UCSD-AML1 (cell line): ENCODE data around the gene MCC.

Experiments used
- DNase-seq: peaks from one replicate; lab custom pipeline; 2025; ENCODE audit not compliant: unreplicated experiment; lab: John Stamatoyannopoulos, UW

The MCC gene

GRCh38 chr5:113205323-113205722, 282.9 kb downstream of the MCC start:
- no peak for DNase-seq

- no peak for DNase-seq
These were observed 283.6 kb downstream of the MCC start for GRCh38 chr5:113204525-113205161.

- DNase-seq: no peak
These were observed 284.3 kb downstream of the MCC start for GRCh38 chr5:113203916-113204315.

DNA sequence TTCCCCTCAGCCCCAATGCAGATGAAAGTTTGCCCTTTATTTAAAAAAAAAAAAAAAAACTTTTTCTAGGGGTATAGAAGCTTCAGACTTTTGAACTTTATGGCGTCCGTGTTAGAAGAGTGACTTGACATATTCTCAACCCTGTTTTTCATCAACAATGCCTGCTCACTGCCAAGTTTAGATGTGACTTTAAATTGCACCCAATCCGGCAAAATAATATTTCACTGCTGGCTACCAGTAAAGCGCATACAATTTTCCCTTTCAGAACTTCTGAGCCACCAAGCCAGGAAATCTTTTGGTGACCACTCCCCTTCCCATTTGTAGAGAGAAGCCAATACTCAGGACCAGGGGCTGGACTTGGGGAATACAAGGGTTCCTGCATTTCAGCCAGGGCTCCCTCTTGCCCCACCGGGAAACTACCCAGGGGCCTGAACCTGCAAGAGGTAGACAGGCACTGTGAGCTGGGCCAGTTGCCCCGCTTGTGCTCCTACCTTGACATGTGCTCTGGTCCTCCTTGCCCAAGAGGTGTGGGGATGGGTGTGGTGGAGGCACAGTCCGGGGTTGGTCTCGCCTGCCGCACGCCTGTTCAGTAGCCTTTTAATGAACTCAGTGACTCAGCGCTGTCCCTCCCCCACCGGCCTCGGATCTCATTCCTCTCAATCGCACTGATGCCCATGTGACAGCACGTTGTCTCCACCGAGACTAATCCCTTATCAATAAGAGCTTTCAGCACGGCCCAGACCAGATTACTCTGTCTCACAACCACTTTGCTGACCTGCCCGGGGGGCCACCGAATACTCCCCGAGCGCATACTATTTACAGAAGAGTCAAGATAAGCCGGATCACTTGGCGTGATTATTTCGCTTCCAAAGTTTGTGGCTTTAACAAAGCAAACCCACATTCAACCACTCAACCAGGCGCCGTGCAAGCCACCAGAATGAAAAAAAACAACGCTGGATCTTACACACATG, 285.2 kb downstream of the MCC start:
- no peak for DNase-seq

DNA sequence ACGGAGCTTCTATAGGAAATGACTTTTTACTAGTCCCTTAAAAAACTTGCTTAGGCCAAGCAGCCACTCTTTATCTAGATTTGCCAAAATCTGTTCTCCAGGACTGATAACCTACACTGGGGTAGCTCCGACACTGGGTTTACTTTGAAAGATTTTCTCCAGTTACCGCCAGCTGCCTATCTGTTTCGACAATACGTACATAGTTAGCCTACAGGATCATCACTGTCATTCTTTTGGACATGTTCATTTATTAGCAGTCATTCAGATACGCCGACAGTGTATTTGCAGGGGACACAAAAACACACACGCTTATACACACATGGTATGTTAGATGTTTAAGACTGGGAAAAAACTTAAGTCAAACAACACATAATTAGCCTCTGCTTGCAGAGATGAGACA, 286.0 kb downstream of the MCC start:
- no peak for DNase-seq

DNA sequence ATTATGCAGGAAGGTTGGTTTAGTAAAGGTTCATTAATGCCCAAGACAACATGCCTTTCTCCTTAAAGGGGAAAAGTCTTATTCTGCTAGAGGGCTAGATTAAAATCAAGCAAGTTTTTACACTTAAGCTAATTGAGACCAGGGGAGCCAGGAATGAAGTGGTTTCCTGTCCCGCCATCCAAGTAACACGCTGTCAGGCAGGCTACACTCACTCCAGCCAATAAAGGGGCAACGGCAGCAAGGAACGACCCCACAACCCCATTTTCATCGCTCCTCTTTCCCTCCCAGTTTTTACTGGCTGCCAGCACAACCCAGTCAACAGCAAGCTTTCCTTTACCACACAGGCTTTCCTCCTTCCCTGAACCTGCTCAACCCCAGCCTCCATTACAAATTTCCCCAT, 286.5 kb downstream of the MCC start:
- DNase-seq: no peak

GRCh38 chr5:113199122-113199905, 288.9 kb downstream of the MCC start:
- no peak for DNase-seq

DNA sequence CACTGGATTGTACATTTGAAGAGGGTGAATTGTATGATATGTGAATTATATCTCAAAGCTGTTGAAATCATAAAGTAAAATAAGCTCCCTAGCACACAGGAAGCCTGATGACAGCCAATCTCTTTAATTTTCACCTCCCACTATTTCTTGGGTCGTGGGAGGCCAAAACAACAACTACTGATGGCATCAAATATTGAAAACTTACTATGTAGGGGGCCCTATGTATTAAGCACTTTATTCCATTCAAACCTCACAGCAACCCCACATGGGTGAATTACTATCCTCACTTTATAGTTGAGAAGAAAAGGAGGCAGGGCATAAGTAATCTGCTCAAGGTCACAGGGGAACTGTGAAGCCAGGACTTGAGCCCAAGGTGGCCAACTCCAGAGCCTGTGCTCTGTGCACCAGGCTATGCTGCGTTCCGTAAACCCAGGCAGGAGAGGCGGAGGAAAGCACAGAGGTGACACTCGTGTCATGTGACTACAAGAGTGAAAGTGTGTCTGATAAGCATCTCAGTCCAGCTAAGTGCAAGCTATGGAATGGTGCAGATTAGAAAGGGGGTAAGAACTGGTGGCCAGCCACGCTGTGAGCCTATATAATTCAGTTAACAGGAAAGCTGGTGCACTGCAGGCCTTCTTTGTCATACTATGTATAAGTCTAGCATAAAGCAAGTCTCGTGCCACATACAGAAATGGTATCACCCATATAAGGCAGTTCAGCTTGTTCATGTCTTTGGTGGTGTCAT, 290.6 kb downstream of the MCC start:
- no peak for DNase-seq

DNA sequence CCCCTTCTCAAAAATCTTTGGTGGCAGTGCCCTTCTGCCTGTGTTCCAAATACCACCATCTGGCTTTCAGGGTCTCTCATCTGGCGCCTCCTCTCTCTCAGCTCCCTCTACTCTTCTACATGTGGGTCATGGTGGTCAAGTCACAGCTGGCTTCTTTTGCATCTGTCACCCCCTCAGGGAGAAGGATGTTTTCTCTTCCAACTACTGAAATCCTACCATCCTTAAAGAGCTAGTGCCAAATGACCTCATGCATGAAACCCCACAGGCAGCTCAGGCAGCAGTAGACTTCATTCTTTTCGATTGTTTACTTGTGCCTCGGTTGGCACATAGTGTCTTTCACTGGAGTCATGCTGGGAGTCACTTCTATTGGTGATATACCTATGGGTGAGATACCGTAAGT, 292.5 kb downstream of the MCC start:
- DNase-seq: no peak

GRCh38 chr5:113195251-113195650, 293.0 kb downstream of the MCC start:
- no peak for DNase-seq

DNA sequence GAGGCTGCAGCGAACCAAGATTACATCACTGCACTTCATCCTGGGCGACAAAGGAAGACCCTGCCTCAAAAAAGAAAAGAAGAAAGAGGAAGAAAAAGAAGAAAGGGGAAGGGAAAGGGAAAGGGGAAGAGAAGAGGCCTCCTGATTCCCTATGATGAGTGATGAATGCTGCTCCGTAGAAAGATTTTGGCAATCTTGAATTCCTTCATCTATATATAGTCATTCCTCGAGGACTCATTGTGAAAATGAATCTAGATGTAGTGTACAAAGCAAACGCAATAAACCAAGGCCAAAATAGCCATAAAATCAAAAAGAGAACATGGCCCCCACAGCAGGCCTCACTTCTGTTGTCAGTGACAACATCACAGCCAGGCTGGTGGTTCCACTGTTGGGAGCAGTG, 293.7 kb downstream of the MCC start:
- DNase-seq: no peak

- DNase-seq: no peak
These were observed 294.1 kb downstream of the MCC start for GRCh38 chr5:113194125-113194524.

GRCh38 chr5:113193311-113193978, 294.8 kb downstream of the MCC start:
- no peak for DNase-seq

GRCh38 chr5:113192541-113192940, 295.7 kb downstream of the MCC start:
- DNase-seq: no peak

DNA sequence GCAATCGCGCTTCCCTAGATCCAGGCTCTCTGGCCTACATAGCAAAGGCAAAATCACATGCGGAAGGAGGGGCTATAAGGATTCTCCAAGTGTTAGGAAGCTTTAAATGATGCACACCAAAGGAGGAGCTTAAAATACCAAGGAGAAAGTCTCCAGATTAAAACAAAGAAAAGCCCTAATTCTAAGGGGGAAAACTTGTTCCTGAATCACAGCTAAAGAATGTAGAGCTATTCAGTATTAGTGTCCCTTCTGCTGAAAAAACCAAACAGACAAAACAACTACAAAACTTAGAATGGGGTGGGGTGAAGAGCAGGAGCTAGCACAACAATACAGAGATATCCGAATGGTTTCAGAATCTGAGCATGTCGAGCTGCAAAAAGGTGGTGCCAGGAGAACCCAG, 297.9 kb downstream of the MCC start:
- no peak for DNase-seq

DNA sequence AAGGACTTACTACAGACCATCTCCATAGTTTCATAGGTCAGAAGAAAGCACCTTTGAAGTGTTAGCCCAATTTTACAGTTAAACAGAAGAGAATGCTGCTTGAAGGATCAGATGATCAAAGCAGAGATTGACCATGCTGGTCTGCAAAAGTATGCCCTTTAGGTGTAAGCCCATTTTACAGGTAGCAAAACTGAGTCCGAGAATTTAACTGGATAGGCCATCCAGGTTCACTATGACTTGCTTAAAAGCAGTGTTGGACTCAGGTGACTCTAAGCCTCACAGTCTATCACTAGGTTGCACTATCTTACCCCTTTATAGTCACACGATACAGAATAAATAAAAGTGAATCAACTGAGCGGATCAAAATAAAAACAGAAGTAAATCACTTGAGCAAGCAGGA, 299.0 kb downstream of the MCC start:
- DNase-seq: no peak

- DNase-seq: no peak
These were observed 299.8 kb downstream of the MCC start for GRCh38 chr5:113188436-113188835.

GRCh38 chr5:113187906-113188305, 300.3 kb downstream of the MCC start:
- DNase-seq: no peak

GRCh38 chr5:113186061-113186460, 302.2 kb downstream of the MCC start:
- no peak for DNase-seq

- no peak for DNase-seq
These were observed 304.6 kb downstream of the MCC start for GRCh38 chr5:113183694-113184093.
